NCI-H1417 treated with DMSO at 0.1 percent for 48 hours (cell line): Measurements from ENCODE around the gene GSE1.

Experiments used
- DNase-seq: peaks from one replicate; lab custom pipeline; 2025; lab: John Stamatoyannopoulos, UW

The GSE1 gene

DNA sequence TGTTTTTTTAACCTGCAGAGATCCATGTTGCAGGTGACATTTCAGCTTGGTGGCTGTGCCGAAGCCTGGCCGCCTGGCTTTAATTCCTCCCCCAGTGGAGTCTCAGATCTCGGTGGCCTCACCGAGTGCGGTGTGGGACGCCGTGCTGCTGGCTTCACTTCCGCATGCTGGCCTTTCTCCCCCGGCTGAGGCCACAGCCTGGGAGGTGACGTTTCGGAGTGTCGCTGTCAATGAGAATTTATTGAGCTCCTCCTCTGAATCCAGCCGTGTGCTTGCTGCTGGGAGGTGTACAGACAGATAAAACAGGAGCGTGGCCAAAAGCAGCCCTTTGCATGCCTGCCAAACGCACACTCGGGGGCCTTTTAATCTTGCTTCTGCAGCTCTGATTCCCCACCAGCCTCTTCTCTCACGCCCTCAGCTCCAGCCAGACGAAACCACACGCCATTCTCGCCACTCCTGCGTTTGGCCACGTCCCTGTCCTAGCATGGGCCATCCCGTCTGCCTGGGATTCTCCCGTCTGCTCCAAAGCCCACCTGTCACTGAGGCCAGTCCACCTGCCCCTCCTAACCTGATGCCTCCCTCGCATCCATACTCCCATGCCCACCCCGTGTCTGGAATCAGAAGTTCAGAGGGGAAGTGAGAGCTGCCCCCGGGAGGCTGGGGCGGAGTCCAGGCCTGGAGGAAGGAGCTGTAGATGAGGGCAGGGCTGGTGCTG is 3.6 kb downstream of the GSE1 start:
- no peak for DNase-seq

DNA sequence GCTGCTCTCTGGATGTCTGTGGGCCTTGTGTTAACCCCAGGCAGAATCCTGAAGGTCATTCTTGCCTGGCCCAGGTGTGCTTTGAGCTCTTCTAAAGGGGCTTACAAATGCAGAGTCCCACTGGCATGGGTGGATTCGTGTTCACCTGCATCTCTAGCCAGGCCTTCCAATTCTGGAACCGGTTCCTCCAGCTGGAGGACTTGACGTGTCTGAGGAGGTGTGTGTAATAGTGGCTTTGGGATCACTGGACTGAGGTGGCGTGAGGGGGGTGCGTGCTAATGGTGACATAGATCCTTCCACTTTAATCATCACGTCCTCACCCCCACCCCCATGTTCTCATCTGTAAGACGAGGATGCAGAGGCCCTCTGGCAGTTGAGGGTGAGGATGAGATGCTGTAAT is 4.8 kb downstream of the GSE1 start:
- DNase-seq, result no peak

DNA sequence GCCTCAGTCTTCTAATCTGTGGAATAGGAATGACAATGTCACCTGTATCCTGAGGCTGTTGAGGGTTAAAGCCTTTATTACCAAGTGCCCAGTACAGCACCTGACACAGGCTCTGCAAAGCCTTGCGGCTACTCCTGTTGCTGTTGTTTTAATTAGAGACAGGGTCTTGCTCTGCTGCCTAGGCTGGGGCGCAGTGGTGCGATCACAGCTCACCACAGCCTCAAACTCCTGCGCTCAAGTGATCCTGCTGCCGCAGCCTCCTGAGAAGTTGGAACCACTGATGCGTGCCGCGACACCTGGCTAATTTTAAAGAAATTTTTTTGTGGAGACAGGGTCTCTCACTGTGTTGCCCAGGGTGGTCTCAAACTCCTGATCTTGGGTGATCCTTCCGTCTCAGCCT is 5.4 kb downstream of the GSE1 start:
- DNase-seq, result no peak

DNA sequence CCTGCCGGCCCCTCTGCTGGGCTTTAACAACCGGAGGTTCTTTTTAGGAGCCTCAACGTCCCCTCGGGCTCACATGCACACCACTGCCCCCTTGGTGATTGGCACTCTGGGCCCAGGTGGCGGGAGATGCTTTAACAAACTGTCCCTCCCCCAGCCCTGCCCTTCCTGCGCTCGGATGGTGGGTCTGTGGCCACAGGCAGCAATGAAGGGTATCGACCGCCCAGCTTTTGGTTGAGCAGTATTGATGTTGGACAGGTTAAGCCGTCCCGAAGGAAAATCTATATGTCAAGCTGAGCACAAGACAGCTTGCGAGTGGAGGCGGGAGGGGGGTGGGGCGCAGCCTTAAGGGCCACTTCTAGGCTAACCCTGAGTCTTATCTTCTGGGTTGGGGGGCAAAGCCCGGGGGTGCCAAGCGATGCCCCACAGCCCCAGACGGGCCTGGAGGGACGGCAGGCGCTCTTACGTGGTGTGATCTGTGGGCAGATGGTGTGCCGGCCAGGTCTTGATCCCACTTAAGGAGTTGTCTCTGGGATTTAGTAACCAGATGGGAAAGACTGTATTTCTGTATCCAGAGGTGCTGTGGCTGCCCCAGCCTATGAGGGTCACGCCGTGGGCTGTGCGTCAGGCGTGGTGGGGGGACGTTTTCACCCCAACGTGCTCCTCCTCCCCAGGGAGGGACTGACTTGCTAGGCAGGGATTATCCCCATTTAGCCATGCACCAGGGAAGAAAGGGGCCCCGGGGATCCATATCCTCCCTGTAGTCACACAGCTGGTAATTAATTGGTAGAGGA is 6.2 kb downstream of the GSE1 start:
- no peak for DNase-seq

DNA sequence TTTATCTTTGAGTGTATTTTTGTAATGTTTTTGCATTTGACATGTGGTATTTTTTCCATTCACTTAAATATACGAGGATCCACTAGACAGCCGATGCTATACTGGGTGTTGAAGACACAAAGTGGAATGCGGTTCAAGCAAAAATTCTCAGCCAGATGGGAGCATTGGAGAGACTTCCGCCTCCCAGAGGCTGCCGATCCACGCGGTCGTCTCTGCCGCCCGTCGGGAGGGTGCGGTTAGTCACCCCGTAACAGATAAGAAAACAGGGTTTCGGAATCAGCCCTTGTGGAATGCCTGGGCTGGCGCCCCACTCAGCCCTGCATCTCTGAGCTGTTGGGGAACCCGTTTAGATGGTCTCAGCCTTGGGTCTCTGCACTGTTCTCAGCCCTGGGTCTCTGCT is 7.3 kb downstream of the GSE1 start:
- DNase-seq, result no peak

DNA sequence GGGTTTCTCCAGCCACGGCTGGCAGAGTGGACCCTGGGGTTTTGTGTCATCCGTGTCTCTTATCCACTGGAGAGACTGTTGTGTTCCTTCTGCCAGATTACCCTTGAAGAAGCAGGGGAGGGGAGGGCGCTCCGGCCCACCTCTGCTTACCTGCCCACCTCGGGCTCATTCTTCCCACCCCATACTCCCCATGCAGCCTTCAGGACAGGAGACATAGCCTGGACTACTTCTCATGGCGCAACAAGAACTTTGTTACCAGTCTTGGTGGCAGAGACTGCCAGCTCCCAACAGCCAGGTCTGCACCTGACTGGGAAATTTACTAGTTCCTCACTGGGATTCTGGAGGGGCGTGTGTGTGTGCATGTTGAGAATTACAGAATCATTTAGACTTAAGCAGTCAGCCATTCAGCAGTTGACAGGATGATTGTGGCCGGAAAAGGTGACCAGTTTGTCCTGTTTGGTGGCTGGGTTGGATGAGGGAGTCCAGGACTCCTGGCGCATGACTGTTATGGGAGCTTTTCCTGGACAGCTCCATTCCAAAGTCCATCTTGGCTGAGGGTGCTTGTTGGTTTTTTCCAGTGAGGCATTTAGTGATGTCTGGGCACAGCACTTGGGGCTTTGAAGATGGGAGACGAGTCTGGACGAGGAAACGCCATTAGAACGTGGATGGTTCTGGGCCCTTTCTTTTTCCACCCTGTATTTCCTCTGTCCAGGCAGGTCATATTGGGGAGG is 8.7 kb downstream of the GSE1 start:
- DNase-seq, result no peak

DNA sequence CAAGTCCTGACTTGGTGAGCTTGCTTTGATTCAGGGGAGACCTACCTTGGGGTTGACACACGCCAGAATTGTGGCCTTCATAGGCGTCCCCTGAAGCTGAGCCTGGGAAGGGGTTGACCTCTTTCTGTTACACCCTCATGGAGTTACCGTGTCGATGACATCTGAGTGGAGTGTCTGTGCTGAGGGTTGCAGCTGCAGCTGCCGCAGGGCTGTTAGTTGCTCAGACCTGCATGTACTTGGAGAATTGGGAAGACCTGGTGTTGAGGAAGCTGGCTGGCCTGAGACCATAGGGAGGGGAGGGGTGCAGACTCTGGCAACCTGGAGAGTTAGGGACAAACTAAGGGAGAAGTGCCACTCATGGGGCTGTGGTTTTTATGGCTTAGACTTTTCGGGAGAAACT is 9.6 kb downstream of the GSE1 start:
- no peak for DNase-seq

DNA sequence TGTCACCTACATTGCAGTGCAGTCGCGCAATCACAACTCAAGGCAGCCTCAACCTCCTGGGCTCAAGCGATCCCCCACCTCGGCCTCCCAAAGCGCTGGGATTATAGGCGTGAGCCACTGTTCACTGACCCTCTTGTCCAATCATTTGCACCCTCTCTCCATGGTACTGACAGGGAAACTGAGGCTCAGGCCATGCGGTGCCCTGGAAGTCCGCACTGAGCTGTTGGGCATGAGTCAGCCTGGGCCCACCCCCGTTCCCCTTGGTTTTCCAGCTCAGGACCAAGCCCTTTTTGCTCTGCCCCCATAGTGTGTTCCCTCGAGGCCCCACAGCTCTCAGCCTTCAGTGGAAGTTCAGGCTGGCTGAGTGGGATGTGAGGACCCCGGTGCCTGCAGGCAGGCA is 10.1 kb downstream of the GSE1 start:
- no peak for DNase-seq

DNA sequence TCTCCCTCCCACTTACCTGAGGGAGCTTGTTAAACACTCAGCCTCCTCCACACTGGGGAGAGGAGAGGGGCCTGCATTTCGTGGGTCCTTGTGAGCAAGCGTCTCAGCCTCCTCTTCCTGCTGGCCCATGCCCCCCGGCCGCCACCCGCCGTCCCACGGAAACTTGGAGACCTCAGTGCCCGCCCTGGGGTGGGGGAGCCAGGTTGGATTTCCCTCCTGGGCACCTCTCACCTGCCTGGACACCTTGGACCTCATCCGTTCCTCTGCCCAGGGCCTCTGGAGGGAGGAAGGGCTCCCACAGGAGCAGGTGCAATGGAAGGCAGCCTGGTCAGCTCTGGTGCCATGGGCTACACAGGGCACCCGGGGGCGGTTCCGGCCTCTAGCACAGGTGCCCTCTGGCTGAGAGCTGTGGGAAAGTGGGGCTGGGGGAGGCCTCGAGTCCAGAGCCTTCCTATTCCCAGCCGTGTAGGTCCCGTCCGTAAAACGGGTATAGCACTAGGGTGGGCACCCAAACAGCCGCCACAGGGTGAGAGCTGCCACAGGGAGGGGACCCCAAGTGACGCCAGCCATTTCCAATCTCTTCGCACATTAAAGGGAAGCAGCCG is 11.0 kb downstream of the GSE1 start:
- DNase-seq, result no peak

DNA sequence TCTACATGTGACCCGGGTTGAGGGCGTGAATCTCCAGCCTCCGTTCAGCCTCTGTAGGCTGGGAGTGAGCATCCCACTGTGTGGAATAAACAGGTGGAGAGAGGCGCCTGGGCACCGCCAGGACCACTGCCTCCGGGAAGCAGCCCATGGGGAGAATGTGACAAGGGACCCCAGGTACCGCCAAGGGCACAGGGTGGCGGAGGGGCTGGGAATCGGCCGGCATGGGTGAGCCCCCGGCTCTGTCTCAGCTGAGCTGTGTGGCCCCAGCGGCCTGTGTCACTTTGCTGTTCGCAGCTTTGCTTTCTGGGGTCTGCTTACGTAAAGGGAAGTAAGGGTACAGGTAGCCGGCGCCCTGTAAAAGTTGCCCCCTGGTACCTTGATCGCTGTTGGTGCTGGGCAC is 11.5 kb downstream of the GSE1 start:
- DNase-seq, result no peak

DNA sequence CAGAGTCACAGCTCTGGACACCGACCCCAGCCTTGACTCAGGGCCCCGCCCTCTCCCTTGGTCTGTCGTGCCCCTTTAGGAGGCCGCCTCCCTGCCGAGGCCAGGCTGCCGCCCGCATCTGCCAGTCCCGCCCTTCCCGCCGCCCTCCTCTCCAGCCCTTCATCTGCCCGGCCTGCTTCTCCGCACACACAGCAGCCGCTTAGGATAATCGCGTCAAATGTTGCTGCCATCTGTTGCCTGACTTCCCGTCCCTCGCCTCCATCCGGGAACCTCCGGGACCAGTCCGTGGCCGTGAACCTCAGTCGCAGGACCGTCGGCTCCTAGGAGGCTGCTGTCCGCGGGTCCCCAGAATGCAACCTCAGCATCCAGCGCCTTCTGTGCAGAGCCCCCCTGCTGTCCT is 11.9 kb downstream of the GSE1 start:
- no peak for DNase-seq

DNA sequence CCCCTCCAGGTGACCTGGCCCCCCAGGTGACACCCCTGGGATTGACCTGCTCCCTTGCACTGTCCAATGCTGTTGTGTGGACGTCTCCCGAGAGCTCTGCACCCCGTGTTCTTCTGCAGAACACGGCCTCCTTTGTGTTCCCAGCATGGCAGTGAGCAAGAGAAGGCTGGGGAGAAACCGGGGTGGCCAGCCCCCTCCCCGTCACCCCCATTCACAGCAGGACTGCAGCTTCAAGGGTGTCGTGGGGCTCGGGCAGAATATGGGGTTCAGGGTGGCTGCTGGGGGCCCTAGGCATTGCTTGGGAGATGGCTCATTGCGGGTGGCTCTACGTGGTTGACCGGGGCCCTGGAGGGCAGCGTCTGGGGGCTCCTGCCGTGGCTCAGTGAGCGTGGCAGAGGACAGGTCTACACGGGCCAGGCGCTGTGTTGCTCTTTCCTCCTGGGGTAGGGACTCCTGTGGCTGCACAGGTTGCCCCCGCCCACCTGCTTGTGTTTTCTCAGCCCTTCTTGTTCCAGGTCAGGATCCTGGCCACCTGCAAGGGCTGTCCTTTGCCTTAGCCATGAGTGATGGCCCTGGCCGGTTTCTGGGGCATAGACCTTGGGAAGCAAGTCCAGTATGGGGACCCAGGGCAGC is 12.5 kb downstream of the GSE1 start:
- no peak for DNase-seq

DNA sequence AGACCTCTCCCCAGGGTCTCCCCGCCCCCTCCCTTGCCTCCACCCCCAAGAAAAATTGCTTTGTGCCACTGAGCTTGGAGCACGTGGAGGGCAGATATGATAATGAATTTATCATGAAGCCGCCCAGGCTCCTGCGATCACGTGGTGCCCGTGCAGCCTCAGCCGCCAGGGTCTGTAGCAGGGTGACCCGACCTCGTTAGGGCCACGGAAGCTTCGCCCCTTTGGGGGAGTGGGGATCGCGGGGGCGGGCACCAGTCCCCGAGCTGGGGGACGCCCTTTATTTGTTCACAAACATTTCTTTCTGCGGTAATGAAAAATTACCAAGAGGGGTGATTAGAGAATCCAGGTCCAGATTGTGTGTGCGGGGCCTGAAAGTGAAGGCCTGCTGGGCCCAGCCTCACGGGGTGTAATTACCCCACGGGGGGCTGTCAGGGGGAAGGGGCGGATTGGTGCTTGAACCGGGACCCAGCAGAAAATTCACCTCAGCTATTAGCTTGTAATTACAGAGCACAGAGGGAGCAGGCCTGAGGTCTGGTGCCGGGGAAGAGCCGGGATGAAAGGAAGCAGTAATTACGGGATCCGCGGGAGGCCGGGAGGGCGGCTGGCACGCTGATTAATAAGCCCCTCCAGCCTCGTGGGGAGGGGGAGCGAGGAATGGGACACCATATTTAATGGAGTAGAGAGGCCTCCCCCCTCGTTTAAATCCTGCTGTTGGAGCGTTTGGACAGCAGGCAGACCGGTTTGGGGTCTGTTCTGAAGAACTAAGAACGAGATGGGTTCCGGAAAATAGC is 13.3 kb downstream of the GSE1 start:
- DNase-seq, result peak; percentile 96

DNA sequence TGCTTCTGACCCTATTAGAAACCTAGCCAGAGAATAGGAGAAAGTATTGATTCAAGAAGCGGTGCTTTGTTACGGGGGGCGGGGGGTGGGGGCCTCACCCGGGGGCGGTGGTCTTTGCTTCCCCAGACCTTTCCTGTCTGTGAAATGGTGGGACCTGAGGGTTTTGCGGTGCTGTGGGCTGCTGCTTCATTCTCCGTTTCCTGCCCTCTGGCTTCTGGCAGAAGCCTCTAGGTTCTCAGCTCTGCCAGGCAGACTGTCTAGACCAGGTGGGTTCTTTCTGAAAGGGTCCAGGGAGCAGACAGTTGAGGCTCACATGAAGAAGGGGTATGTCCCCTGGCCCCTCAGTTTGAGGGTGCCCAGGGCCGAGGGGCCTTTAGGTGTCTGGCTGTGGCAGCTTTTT is 14.0 kb downstream of the GSE1 start:
- DNase-seq, result no peak

DNA sequence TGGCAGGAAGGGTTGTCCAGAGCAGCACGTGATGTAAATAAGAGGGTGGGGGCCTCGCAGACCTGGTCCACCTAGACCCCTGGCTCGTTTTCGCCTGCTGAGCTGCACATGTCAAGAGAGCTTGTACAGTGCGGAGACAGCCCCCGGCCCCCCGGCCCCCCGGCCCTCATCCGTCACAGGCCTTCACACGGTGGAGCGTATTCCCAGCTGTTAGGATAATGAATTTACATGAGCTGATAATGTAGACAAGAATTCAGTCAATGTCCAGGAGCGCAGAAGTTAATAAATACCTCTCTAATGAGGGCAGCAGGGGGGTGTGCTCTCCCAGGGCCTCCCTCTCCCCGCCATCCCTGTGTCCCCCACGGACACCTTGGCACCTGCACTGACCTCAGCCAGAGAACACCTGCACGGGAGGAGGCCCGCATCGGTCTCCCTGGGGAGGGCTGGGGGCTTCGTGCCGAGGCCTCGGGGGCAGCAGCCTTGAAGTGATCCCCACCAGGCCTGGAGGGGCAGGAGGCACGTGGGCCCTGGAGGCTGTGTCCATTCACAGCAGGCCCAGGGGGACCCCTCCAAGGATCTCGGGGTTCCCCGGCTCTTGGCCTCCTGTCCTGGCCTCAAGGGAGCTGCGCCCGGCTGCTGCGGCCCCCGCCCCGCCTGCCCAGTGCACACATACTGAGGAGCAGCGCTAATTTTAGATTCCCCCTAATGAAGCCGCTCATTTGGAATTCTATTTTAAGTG is 14.6 kb downstream of the GSE1 start:
- no peak for DNase-seq

DNA sequence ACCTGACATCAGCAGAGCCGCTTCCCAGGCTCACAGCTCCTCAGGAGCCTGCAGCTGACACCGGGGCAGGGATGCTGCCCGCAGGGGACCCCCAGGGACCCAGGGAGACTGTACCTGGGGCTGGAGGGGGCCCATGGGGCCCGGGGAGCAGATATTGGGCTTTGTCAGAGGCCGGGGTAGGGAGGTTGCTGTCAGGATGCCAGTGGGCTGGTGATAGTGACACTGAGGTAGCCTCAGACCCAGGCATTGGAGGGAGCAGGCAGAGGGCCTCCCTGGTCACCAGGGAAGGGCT is 15.1 kb downstream of the GSE1 start:
- DNase-seq, result no peak

DNA sequence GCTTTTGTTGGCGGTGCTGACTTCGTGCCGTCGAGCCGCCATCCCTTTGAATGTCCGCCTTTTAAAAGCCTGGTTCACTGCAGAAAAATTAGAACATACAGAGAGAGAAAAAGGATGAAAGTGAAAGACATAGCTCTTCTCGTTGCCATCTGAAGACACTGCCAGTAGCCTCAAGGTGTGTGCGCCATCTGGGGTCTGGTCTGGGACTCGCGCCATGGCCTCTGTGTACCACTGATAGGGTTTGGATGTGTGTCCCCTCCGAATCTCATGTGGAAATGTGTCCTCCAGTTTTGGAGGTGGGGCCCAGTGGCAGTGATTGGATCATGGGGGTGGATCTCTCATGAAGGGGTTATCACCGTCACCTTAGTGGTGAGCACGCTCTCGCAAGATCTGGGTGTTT is 15.5 kb downstream of the GSE1 start:
- DNase-seq, result no peak

DNA sequence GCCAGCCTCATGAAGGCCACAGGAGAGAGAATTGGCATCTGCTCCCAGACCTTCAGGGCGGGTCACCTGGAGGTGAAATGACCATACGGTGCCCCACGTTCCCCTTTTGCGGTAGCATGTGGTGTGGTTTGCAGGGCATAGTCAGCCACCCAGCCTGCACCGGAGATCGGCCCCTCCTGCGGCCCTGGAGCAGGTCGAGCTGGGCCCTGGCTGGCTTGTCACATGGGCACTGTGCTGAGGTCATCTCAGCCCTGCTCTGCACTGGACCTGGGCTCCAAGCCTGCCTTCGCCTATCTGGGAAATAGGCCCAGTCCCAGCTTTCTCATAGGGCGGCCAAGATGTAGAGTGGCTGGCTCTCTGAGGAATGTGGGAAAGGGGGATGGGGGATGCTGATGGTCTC is 16.2 kb downstream of the GSE1 start:
- DNase-seq, result no peak

DNA sequence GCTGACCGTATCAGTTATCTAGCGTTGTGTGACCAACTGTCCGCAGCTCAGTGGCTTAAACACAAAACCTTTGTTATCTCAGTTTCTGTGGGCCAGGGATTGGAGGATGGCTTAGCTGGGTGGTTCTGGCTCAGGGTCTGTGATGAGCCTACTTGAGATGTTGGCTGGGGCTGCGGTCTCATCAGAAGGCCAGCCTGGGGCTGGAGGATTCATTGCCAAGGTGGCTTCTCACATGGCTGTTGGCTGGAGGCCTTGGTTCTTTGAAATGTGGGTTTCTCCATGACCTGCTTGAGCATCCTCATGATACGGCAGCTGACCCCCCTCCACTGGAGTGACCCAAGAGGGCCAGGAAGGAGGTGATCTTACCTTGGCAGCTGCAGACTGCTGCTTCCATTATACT is 16.7 kb downstream of the GSE1 start:
- no peak for DNase-seq

DNA sequence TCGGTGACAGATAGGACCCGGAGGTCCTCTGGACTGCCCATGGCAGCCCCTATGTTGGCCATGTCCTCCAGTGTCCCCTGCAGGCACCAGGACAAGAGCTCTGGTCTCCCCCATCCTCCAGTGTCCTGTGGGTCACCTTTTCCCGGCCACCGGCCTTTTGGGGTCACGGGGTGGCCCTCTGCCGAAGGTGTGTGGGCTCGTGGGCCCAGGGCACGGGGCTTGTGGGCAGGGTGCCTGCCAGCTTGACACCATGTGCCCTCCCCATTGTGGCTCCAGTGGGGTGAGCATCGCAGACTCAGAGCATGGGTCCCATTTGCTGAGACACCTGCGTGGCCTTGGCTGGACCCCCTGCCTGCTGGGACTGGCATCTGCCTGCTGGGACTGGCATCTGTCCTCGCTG is 18.1 kb downstream of the GSE1 start:
- no peak for DNase-seq

DNA sequence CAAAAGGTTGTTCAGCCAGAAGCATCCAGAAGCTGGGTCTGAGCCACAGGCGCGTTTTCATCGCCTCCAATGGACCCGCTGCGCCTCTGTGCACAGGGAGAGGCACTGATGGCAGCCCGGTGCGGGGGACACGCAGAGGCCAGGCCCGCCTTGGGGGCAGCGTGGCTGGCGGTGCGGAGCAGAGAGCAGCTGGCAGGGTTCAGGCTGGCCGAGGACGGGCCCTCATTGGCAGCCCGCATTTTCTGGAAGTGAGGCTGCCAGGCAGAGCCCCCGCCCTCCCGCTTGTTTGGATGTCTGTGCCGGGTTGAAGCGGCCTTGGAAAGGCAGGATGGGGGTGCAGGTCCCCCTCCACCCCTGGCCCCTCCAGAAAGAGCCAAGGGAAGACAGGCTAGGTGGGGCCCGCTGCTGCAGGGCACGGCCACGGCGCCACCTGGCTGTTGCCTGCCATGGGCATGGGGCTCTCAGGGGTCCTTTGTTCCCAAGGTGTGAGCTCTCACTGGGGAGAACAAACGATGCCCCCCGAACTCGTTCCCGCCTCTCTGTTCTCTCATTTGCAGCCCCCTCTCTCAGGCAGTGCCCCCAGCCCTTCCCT is 18.8 kb downstream of the GSE1 start:
- no peak for DNase-seq
